ENCODE data around the gene ID4.
"Not testable (repeated sequence)": the region's sequence is repeated elsewhere in the genome, so short reads cannot be mapped to it uniquely, and the experiment has no call there.

Gene ID4

DNA sequence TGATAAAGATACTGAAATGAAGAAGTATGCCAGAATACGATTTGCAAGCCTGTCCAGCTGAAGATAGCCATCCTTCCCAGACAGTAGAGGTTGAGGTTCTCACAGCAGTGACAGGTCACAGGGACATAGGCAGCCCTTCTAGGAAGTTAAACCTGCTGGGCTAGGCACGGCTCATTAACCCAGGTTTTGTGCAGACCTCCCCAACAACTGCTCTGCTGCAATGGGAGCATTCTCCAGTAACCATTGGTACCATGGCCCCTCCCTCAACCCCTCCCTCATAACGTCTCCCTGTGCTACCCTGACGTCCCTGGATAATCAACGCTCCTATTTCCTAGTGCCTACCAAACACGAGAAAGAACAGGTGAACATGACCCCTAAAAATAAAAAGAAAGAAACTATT is 15.8 kb downstream of the ID4 start:
- no peak overlapping the region for H3K4me3 ChIP-seq (ENCODE audit: low read depth, low read length)
- no peak for TF ChIP-seq CTCF (conservative IDR thresholded peaks at IDR 0.05; ENCODE audit: low read depth, low read length)
- no peak for DNase-seq (ENCODE audit: low read depth)

DNA sequence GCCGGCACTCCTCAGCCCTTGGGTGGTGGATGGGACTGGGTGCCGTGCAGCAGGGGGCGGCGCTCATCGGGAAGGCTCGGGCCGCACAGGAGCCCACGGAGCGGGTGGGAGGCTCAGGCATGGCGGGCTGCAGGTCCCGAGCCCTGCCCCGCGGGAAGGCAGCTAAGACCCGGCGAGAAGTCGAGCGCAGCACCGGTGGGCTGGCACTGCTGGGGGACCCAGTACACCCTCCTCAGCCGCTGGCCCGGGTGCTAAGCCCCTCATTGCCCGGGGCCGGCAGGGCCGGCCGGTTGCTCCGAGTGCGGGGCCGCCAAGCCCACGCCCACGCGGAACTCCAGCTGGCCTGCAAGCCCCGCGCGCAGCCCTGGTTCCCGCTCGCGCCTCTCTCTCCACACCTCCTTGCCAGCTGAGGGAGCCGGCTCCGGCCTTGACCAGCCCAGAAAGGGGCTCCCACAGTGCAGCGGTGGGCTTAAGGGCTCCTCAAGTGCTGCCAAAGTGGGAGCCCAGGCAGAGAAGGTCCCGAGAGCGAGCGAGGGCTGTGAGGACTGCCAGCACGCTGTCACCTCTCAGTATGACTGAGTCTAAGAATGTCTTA is 17.3 kb downstream of the ID4 start:
- not testable (repeated sequence) for DNase-seq (ENCODE audit: low read depth); H3K4me3 ChIP-seq (ENCODE audit: low read depth, low read length)

DNA sequence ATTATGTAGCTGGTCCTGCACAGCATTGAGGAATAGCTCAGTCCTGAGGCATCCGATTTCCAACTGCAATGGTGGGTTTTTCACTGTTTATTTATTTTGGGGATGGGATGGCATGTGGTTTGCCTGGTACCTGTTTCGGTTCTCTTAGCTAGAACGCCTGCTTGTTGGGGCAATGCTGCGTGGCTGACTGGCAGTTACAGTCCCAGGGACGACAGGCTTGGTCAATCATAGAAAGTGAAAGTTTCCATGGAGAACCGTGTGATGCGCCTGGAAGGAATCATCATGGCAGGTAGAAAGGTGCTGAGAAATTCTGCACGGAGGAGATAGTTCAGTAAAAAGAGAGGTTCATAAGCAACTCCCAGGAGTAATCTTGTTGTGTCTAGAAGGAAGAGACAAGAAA is 18.4 kb downstream of the ID4 start:
- H3K4me3 ChIP-seq (ENCODE audit: low read depth, low read length): no peak overlapping the region
- no peak for TF ChIP-seq CTCF (conservative IDR thresholded peaks at IDR 0.05; ENCODE audit: low read depth, low read length)

DNA sequence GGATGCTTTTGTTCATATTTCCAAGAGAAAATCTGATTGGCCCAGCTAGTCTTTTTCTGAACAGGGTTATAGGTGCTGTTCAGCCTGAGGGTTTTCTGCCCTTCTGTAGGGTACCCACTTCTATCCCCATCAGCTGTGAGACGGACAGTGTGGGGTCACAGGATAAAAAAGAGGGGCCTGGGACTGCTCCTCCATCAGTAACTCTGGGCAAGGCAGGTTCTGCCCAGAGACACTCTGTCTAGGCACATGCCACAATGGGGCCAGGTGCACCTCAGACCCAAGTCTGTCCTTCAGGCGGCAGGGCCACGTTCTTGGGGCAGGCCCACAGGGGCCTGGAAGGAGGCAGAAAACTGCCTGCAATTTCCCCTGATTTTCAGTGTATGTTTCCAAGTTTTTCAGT is 20.0 kb downstream of the ID4 start:
- TF ChIP-seq CTCF (conservative IDR thresholded peaks at IDR 0.05; ENCODE audit: low read depth, low read length): no peak
- no peak overlapping the region for H3K4me3 ChIP-seq (ENCODE audit: low read depth, low read length)
- no peak for DNase-seq (ENCODE audit: low read depth)

More for the DNA sequence above, 18.4 kb downstream of the ID4 start:
- DNase-seq (ENCODE audit: low read depth): no peak

DNA sequence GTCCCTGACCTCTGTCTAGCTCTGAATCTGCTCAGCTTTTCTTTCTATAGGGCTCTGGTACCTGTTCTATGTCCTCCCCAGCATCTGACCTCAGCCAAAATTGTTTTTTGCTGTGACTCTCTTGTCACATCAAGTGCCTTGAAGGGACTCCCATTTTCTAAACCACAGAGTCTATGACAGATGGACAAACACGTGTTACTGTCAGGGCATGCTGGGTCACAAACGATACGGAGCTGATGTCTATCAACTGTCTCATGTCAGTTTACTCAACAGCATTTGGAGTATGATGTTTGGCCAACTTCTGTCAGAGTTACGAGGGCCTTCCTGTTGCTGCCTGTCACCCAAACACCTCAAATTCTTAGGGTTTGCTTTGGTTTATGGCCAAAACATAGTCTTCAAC is 20.5 kb downstream of the ID4 start:
- DNase-seq (ENCODE audit: low read depth): no peak

GRCh38 chr6:19860235-19860877 is 23.2 kb downstream of the ID4 start:
- no peak for DNase-seq (ENCODE audit: low read depth)
- TF ChIP-seq CTCF (conservative IDR thresholded peaks at IDR 0.05; ENCODE audit: low read depth, low read length): no peak

More for the DNA sequence above, 20.5 kb downstream of the ID4 start:
- no peak overlapping the region for H3K4me3 ChIP-seq (ENCODE audit: low read depth, low read length)
- TF ChIP-seq CTCF (conservative IDR thresholded peaks at IDR 0.05; ENCODE audit: low read depth, low read length): no peak

GRCh38 chr6:19864285-19864684 is 27.1 kb downstream of the ID4 start:
- no peak for DNase-seq (ENCODE audit: low read depth)
- no peak for TF ChIP-seq CTCF (conservative IDR thresholded peaks at IDR 0.05; ENCODE audit: low read depth, low read length)
- no peak overlapping the region for H3K4me3 ChIP-seq (ENCODE audit: low read depth, low read length)

More at GRCh38 chr6:19860235-19860877, 23.2 kb downstream of the ID4 start:
- no peak overlapping the region for H3K4me3 ChIP-seq (ENCODE audit: low read depth, low read length)
